Thyroid gland (tissue), 4 donors: Measurements from ENCODE around the gene CPTP.

ENCODE experiments used
- POLR2A ChIP-seq, 2 donors: fragments of 450-650 bp; IDR thresholded peaks; one replicate each; pipeline ENCODE4 v1.6.1; 2017; ENCODE audit warnings: antibody characterized with exemption in 2 of 2, mild to moderate bottlenecking in 2 of 2, moderate library complexity in 1 of 2
- TF ChIP-seq, protein P1 (sequence below), 6 experiments: fragments of 200-600 bp in 3 of 6; fragments of 450-650 bp in 3 of 6; sonication (generic) in 3 of 6; IDR thresholded peaks; one replicate each; pipeline ENCODE4 v1.5.1; 2016 to 2019; ENCODE audit warnings: antibody characterized with exemption in 6 of 6, mild to moderate bottlenecking in 2 of 6, inconsistent platforms in 1 of 6, moderate library complexity in 1 of 6

DNA sequence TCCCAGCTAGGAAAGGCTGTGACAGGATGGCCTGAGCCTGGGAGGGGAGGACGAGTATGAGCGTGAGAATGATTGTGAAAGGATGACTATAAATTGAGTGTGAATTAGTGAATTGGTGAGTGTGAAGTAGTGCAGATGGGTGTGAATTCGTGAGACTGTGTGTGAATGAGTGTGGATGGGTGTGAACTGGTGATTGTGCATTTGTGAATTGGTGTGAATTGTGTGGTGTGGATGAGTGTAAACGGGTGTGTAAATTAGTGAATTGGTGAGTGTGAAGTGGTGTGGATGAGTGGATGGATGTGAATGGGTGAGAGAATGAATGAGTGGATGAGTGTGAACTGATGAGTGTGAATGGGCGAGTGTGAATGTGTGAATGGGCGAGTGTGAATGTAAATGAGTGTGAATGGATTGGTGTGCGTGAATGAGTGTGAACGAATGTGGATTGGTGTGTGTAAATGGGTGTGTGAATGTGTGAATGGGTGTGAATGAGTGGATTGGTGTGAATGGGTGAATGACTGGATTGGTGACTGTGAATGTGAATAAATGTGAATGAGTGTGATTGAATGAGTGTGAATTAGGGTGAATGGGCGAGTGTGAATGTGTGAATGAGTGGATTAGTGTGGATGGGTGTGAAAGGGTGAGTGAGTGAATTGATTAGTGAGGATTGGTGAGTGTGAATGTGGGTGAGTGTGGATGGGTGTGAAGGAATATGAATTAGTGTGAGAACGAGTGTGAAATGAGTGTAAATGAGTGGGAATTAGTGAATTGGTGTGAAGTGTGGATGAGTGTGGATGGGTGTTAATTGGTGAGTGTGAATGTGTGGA is 41.5 kb downstream of the CPTP start:
- TF ChIP-seq, protein P1, sequence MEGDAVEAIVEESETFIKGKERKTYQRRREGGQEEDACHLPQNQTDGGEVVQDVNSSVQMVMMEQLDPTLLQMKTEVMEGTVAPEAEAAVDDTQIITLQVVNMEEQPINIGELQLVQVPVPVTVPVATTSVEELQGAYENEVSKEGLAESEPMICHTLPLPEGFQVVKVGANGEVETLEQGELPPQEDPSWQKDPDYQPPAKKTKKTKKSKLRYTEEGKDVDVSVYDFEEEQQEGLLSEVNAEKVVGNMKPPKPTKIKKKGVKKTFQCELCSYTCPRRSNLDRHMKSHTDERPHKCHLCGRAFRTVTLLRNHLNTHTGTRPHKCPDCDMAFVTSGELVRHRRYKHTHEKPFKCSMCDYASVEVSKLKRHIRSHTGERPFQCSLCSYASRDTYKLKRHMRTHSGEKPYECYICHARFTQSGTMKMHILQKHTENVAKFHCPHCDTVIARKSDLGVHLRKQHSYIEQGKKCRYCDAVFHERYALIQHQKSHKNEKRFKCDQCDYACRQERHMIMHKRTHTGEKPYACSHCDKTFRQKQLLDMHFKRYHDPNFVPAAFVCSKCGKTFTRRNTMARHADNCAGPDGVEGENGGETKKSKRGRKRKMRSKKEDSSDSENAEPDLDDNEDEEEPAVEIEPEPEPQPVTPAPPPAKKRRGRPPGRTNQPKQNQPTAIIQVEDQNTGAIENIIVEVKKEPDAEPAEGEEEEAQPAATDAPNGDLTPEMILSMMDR (IDR thresholded peaks at IDR 0.05) = no peak
- no peak for TF ChIP-seq POLR2A (IDR thresholded peaks at IDR 0.05)
